ENCODE measurements around the gene PDE2A.

GRCh38 chr11:72616655-72617054 lies 57.6 kb downstream of the PDE2A start:
- TF ChIP-seq CTCF (IDR thresholded peaks at IDR 0.05) (no peak), POLR2A (IDR thresholded peaks at IDR 0.05) (no peak)

Data from uterus (tissue), 2 donors.